Activated CD8-positive, alpha-beta memory T cell treated with anti-CD3 and anti-CD28 coated beads, Interleukin-2, amount 50 U/mL, for 24 hours (primary cell): ENCODE results near the gene PCARE.

Experiments
- DNase-seq: peaks from one replicate; pipeline ENCODE4 v3.0.0-alpha.2; 2020; ENCODE audit errors: extremely low read depth

Gene PCARE

GRCh38 chr2:29039718-29040480 lies 34.4 kb downstream of the PCARE start:
- no peak for DNase-seq

- no peak for DNase-seq
Measured at GRCh38 chr2:29035016-29035745, 39.1 kb downstream of the PCARE start.

GRCh38 chr2:29033656-29034055 lies 40.7 kb downstream of the PCARE start:
- no peak for DNase-seq

GRCh38 chr2:29033172-29033571 lies 41.2 kb downstream of the PCARE start:
- no peak for DNase-seq

DNA sequence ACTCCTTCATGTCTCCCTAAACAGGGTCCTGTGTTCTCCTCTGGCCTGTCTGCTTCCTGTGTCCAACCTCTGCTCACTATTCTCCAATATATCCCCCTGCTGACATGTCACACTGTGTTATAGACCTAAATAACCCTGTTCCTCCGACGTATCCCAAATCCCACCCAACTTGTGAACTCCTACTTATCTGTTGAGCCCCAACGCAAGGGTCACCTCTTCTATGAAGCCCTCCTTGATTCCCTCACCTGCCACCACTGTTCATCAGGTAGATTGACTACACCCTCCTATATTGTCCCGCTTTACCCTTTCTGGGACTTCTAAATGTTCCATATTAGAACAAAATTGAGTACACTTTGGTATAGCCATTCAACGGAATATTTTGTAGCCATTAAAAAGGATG lies 42.1 kb downstream of the PCARE start:
- no peak for DNase-seq

GRCh38 chr2:29031046-29031445 lies 43.3 kb downstream of the PCARE start:
- DNase-seq, result no peak

- DNase-seq, result no peak
Measured at GRCh38 chr2:29025711-29026110, 48.6 kb downstream of the PCARE start.

DNA sequence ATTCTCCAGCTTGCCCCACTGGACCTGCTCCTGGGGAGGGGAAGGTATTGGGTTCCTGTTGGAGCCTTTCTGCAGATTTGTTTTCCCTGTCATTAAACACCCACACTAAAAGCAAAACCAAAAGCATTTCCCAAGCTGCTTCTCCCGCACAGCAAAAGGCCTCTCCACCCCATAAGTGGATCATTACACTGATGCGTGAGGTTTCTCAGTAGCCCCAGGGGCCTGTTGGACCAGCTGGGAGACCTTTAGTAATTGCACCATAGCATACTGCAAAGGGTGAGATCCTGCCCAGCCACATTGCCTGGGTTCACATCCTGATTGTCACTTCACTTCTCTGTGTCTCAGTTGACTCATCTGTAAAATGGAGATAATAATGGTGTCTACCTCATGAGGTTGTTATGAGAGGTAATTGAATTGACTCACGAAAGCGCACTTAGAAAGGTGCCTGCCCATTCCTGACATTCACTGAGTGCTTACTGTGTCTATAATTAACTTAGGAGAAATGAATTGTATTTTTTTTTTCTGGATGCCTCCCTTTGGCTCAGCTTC lies 49.4 kb downstream of the PCARE start:
- no peak for DNase-seq

DNA sequence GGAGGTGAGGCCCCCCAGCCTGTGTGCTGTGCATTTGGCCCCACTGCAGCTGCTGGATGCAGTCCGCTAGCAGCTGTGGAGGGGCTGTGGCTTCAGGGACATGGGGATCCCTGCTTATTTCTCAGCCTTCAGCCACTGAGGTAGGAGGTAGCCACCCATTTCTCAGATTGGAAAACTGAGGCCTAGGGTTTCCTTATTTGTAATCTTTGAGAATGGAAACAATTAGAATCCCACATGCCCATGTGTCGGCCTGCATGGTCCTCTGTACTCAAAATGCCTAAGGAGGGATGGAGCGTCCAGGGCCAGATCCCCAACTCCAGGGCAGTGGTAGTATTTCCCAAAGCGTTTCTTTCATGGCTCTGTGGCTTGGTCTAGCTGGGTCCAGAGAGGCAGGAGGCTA lies 51.1 kb downstream of the PCARE start:
- DNase-seq, result no peak

- DNase-seq, result no peak
Measured at GRCh38 chr2:29022679-29023078, 51.6 kb downstream of the PCARE start.

DNA sequence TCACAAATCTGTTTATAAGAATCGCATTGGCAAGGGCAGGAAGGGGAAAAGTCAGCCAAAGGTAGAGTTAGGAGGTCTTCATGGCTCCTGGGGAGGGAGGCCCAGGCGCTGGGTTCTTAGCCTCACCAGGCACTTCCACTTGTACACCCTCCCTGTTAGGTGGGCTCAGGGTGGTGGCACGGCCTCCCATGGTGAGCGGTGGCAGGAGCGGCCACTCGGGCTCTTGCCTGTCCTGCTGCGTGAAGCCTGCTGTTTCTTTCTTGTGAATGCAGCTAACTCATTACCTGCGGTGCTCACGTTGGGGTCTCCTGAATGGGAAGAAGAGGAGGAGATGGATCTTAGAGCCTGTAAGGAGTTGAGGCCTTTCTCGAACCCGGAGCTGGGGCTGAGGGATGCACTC lies 52.4 kb downstream of the PCARE start:
- DNase-seq, result no peak

DNA sequence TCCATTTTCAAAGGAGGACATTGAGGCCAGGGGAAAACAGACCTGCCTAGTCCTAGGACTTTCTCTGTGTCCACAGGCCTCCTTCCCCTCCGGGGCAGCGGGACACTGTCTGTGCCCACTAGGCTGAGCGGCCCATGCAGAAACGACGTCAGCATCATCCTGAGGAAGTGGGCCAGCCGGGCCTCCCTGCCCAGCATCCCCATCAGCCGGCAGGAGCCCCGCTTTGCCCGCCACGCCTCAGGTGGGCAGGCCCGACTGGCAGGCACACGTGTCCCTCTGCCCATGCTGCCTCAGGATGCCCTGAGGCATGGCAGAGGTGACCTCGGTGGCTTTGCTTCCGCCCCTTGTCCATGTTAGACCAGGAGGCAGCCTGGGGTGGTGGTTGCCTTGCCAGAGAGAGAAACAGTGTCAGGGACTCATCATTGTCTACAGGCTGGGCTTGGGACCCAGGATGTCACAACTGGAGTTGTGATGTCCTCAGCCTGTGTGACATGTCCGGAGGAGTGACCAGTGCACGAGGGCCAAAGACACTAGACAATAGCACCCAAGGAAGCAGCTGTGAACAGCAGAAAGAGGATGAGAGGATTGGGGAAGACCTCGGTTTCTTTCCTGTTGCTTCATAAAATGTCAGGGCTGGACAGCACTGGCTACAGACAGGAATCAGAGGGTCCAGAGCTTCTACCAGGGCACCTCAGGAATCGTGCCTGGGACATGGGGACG lies 56.4 kb downstream of the PCARE start:
- no peak for DNase-seq

- no peak for DNase-seq
Measured at GRCh38 chr2:29016504-29016903, 57.8 kb downstream of the PCARE start.

GRCh38 chr2:29015701-29016470 lies 58.4 kb downstream of the PCARE start:
- DNase-seq, result no peak

DNA sequence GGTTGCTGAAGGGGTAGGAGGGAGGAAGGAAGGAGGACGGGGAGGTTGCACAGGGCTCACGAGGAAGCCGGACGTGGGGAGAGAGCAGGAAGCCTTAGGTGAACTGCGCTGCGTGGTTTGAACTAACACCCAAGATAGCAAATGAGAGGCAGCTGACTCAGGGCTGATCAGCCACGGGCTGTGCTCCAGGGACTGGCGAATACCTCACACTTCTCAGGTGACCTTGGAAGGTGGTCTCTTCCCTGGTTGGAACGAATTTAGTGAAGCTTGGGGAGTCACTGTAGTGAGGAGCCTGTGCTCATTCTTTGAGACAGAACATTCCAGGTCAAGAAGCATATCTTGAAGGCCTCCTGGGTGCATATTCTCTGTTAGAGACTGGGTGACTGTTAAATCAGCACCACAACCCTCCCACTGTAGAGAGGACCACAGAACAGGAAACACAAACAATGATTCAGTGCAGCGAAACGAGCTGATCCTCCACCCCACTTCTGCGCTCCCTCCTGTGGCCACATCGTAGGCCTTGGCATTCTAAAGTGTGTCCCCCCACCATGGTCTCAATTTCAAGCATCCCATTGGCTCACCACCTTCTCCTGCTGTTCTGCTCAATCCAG lies 59.4 kb downstream of the PCARE start:
- peak; percentile 44 for DNase-seq

GRCh38 chr2:29014331-29014730 lies 60.0 kb downstream of the PCARE start:
- no peak for DNase-seq

GRCh38 chr2:29013057-29013780 lies 61.1 kb downstream of the PCARE start:
- no peak for DNase-seq

GRCh38 chr2:29012211-29012681 lies 62.1 kb downstream of the PCARE start:
- DNase-seq, result no peak
